B cell (primary cell): ENCODE data around the gene APLN. TPM values are rescaled to one million over a fixed set of nuclear protein-coding genes. Genes with fewer than 3 reads are reported as not detected.

Experiments
- ATAC-seq: fragments of 200-7000 bp; cut with Tn5 transposase; one replicate; pipeline ENCODE4 v1.10.0; 2021; ENCODE audit warnings: low read depth, mild to moderate bottlenecking, moderate number of reproducible peaks, moderate library complexity
- CTCF ChIA-PET: fragments of 350-600 bp; sonication (Branson Sonifier 250); formaldehyde crosslinking; loops from one replicate; lab custom pipeline; 2021; ENCODE audit warnings: antibody characterized with exemption, inconsistent platforms; lab: Charles Lee
- POLR2A ChIA-PET: fragments of 350-600 bp; sonication (Branson Sonifier 250); formaldehyde crosslinking; loops from one replicate; lab custom pipeline; 2021; ENCODE audit warnings: antibody characterized with exemption; lab: Charles Lee
- DNase-seq: peaks from one replicate; pipeline ENCODE4 v3.0.0; 2013
- H2AFZ ChIP-seq: 2 replicates; pipeline ENCODE4 v1.6.1; 2012; ENCODE audit warnings: mild to moderate bottlenecking, low read depth, low read length; ENCODE audit not compliant: insufficient read depth, poor library complexity, severe bottlenecking
- H3K27ac ChIP-seq, 2 donors: 1 replicate in 1 of 2; 2 replicates in 1 of 2; pipeline ENCODE4 v1.5.1; 2012 to 2013; ENCODE audit warnings: low read length in 2 of 2, mild to moderate bottlenecking in 2 of 2, moderate library complexity in 1 of 2
- H3K27me3 ChIP-seq, 4 experiments: fragments of 200-600 bp in 1 of 4; sonication (generic) in 1 of 4; replicated peaks in 1 of 4; 1 replicate in 2 of 4; 2 replicates in 2 of 4; pipeline versions ENCODE4 v1.6.1 to v1.7.0; 2013 to 2016; ENCODE audit warnings: low read length in 3 of 4, mild to moderate bottlenecking in 2 of 4, mixed read lengths in 1 of 4, moderate library complexity in 1 of 4; ENCODE audit not compliant: insufficient read depth in 4 of 4, control insufficient read depth in 3 of 4; ENCODE audit errors: control extremely low read depth in 1 of 4
- H3K36me3 ChIP-seq, 2 experiments: replicated peaks in 1 of 2; 1 replicate in 1 of 2; 2 replicates in 1 of 2; pipeline versions ENCODE4 v1.6.1 to v1.7.1; 2013; ENCODE audit warnings: low read length in 1 of 2; ENCODE audit not compliant: insufficient read depth in 2 of 2, control insufficient read depth in 1 of 2; ENCODE audit errors: control extremely low read depth in 1 of 2, extremely low read depth in 1 of 2
- H3K4me1 ChIP-seq, 2 donors: fragments of 200-600 bp in 1 of 2; sonication (generic) in 1 of 2; 1 replicate in 1 of 2; 2 replicates in 1 of 2; pipeline versions ENCODE4 v1.5.1 to v1.6.1; 2013 to 2017; ENCODE audit warnings: low read length in 2 of 2; ENCODE audit not compliant: control insufficient read depth in 2 of 2, insufficient read depth in 2 of 2
- H3K4me2 ChIP-seq: replicated peaks from 2 replicates; pipeline ENCODE3; 2012; ENCODE audit warnings: mild to moderate bottlenecking, low read depth, low read length; ENCODE audit not compliant: poor library complexity, severe bottlenecking
- H3K4me3 ChIP-seq, 5 experiments: fragments of 200-600 bp in 1 of 5; sonication (generic) in 1 of 5; 1 replicate in 3 of 5; 2 replicates in 2 of 5; pipeline versions ENCODE4 v1.5.1 to v1.7.0; 2011 to 2016; ENCODE audit warnings: low read length in 4 of 5, mild to moderate bottlenecking in 4 of 5, low read depth in 2 of 5, control low read depth in 1 of 5, moderate library complexity in 1 of 5; ENCODE audit not compliant: insufficient read depth in 1 of 5; ENCODE audit errors: control extremely low read depth in 1 of 5, extremely low read depth in 1 of 5
- H3K79me2 ChIP-seq: fragments of 200-600 bp; sonication (generic); one replicate; pipeline ENCODE4 v1.6.0; 2016; ENCODE audit warnings: low read length; ENCODE audit not compliant: control insufficient read depth, insufficient read depth
- H3K9ac ChIP-seq: fragments of 200-600 bp; sonication (generic); 2 replicates; pipeline ENCODE4 v1.6.1; 2017; ENCODE audit warnings: mild to moderate bottlenecking, low read length, moderate library complexity
- H3K9me3 ChIP-seq, 3 donors: one replicate each; pipeline versions ENCODE4 v1.6.1 to v1.7.1; 2013; ENCODE audit warnings: low read length in 2 of 3; ENCODE audit not compliant: control insufficient read depth in 2 of 3, insufficient read depth in 1 of 3; ENCODE audit errors: control extremely low read depth in 1 of 3
- H4K20me1 ChIP-seq: 2 replicates; pipeline ENCODE4 v1.6.0; 2012; ENCODE audit warnings: mild to moderate bottlenecking, low read length; ENCODE audit not compliant: insufficient read depth, control insufficient read depth, poor library complexity, severe bottlenecking
- H3K27ac Mint-ChIP-seq: one replicate; pipeline ENCODE4 v1.8.0; 2021; ENCODE audit warnings: mixed read lengths
- H3K27me3 Mint-ChIP-seq: one replicate; pipeline ENCODE4 v1.8.0; 2021; ENCODE audit warnings: mixed read lengths
- H3K4me1 Mint-ChIP-seq: one replicate; pipeline ENCODE4 v1.8.0; 2021; ENCODE audit warnings: mixed read lengths
- H3K4me3 Mint-ChIP-seq: one replicate; pipeline ENCODE4 v1.8.0; 2021; ENCODE audit warnings: mixed read lengths
- H3K9me3 Mint-ChIP-seq: one replicate; pipeline ENCODE4 v1.8.0; 2022; ENCODE audit warnings: mixed read lengths; ENCODE audit not compliant: insufficient read depth
- CTCF ChIP-seq: fragments of 200-600 bp; IDR thresholded peaks from one replicate; pipeline ENCODE4 v1.8.0; 2022; ENCODE audit warnings: antibody characterized with exemption, mild to moderate bottlenecking
- EZH2 ChIP-seq: IDR thresholded peaks from 2 replicates; pipeline ENCODE4 v1.6.1; 2012; ENCODE audit warnings: borderline replicate concordance, low read depth, mild to moderate bottlenecking, moderate library complexity, low read length; ENCODE audit not compliant: insufficient read depth, poor library complexity, severe bottlenecking
- WGBS: methylation state at CpG from one replicate; pipeline ENCODE4 v1.1.5; 2013; ENCODE audit warnings: missing lambda C conversion rate; ENCODE audit not compliant: insufficient coverage; 5-methylcytosine and 5-hydroxymethylcytosine counted together
- intact Hi-C: fragments of 100-400 bp; cut with micrococcal nuclease; formaldehyde crosslinking; loops from one replicate; pipeline ENCODE4 v1.10.0; 2022
- polyA plus RNA-seq: library from polyadenylated mRNA; depleted of rRNA; stranded (reverse); fragments of >200 nt; gene quantifications from 2 replicates; pipeline ENCODE4 v1.2.3, GENCODE V29; 2012
- total RNA-seq, 2 donors: library from RNA; stranded (reverse); fragments of 120-200 nt in 1 of 2; gene quantifications; 1 replicate in 1 of 2; 2 replicates in 1 of 2; pipeline versions ENCODE4 v1.2.3 to v1.2.4, GENCODE V29; 2013 to 2022

APLN gene
- total and polyA plus RNA-seq, 2 donors (not counting 1 experiment from before 2014, with no cell fraction given) = not detected

- Mint-ChIP-seq H3K4me1 (peaks cover under 1% of the 10 kb centered on the region), H3K27ac (no peak overlapping the region), H3K9me3 (no peaks in the 10 kb centered on the region), H3K4me3 (no peak overlapping the region), H3K27me3 (no peaks in the 10 kb centered on the region)
- no peak overlapping the region for H3K4me2 ChIP-seq
- no peak overlapping the region for H2AFZ ChIP-seq
- no peak for ATAC-seq
- no peak overlapping the region for H3K27ac ChIP-seq
- intact Hi-C loops = no loop called here
- H3K4me1 ChIP-seq = peaks cover 0 to 2% of the 10 kb centered on the region in 2 donors
- no peaks in the 10 kb centered on the region for H4K20me1 ChIP-seq
- no peaks in the 10 kb centered on the region for H3K27me3 ChIP-seq
- ChIA-PET CTCF (no interaction called here), POLR2A (no interaction called here)
- H3K79me2 ChIP-seq = no peaks in the 10 kb centered on the region
- DNase-seq = no peak
- no peaks in the 10 kb centered on the region for H3K36me3 ChIP-seq
- no peak overlapping the region for H3K4me3 ChIP-seq
- TF ChIP-seq EZH2 (no peak), CTCF (no peak)
- WGBS = no CpG with 5 or more reads among the region's 7 CpGs
- H3K9ac ChIP-seq = no peak overlapping the region
- H3K9me3 ChIP-seq = no peaks in the 10 kb centered on the region
These were observed 22.3 kb downstream of the APLN start for GRCh38 chrX:129632443-129632842.

GRCh38 chrX:129631849-129632248 is 22.9 kb downstream of the APLN start:
- intact Hi-C loops = no loop called here
- Histone ChIP-seq H3K9ac (no peak overlapping the region), H3K36me3 (no peaks in the 10 kb centered on the region), H3K9me3 (no peaks in the 10 kb centered on the region), H3K4me3 (no peak overlapping the region), H3K79me2 (no peaks in the 10 kb centered on the region), H4K20me1 (no peaks in the 10 kb centered on the region), H3K27me3 (no peaks in the 10 kb centered on the region), H3K4me2 (no peak overlapping the region), H3K4me1 (no peaks in the 10 kb centered on the region), H2AFZ (no peak overlapping the region), H3K27ac (no peak overlapping the region)
- TF ChIP-seq CTCF (no peak), EZH2 (no peak)
- Mint-ChIP-seq H3K9me3 (no peaks in the 10 kb centered on the region), H3K4me1 (no peaks in the 10 kb centered on the region), H3K4me3 (no peak overlapping the region), H3K27ac (no peak overlapping the region), H3K27me3 (no peaks in the 10 kb centered on the region)
- 89% methylated on average over 3 of the region's 5 CpGs for WGBS
- ChIA-PET POLR2A (no interaction called here), CTCF (no interaction called here)
- DNase-seq = no peak
- no peak for ATAC-seq
